Chondrocyte (in vitro differentiated cells): ENCODE data around the gene ZNF91. TPM values are rescaled to one million over a fixed set of nuclear protein-coding genes. Genes with fewer than 3 reads are reported as not detected.
"Not testable (repeated sequence)": the region's sequence is repeated elsewhere in the genome, so short reads cannot be mapped to it uniquely, and the experiment has no call there.

ENCODE experiments used
- DNase-seq: peaks from one replicate; pipeline ENCODE4 v3.0.0; 2021; ENCODE audit warnings: mixed read lengths, low spot score
- H3K27ac Mint-ChIP-seq: one replicate; pipeline ENCODE4 v1.8.0; 2021; ENCODE audit warnings: mild to moderate bottlenecking, moderate library complexity, mixed read lengths; ENCODE audit not compliant: unreplicated experiment
- H3K27me3 Mint-ChIP-seq: 2 replicates; pipeline ENCODE4 v1.8.0; 2021; ENCODE audit warnings: low read depth, mixed read lengths
- H3K36me3 Mint-ChIP-seq: 2 replicates; pipeline ENCODE4 v1.8.0; 2021; ENCODE audit warnings: low read depth, mixed read lengths
- H3K4me1 Mint-ChIP-seq: 2 replicates; pipeline ENCODE4 v1.8.0; 2021; ENCODE audit warnings: low read depth, mild to moderate bottlenecking, mixed read lengths
- H3K4me3 Mint-ChIP-seq: one replicate; pipeline ENCODE4 v1.8.0; 2021; ENCODE audit warnings: mild to moderate bottlenecking, moderate library complexity, mixed read lengths; ENCODE audit not compliant: unreplicated experiment
- H3K9me3 Mint-ChIP-seq: 2 replicates; pipeline ENCODE4 v1.8.0; 2021; ENCODE audit warnings: low read depth, mixed read lengths
- total RNA-seq: library from RNA; stranded (reverse); gene quantifications from 3 replicates; pipeline ENCODE4 v1.2.1, GENCODE V29; 2021
- TF ChIP-seq, protein P1 (sequence below): fragments of 200-600 bp; sonication (generic); IDR thresholded peaks from 2 replicates; pipeline ENCODE4 v1.5.0; 2021; ENCODE audit warnings: antibody characterized with exemption, mild to moderate bottlenecking, moderate library complexity

Gene ZNF91
- total RNA-seq, 1 donor from 2014 or later: 18.1 TPM

DNA sequence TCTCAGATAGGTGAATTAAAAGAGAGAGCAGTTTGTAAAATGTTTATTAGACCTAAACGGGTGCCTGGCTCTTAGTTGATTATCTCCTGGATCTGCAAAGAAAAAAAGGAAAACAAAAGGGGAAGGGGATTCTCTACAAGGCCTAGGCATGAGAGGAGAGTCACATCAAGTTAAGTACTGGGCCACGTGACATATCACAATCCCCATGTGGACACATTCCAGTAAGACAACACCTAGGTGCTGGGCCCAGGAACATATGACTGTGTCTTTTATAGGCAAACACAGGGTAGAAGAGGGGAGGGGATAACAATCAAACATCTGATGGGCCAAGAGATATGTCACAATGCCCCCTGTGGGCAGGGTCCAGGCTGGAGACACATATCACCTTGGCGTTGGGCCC is 4.2 kb upstream of the ZNF91 start:
- H3K27ac Mint-ChIP-seq: no peak overlapping the region

DNA sequence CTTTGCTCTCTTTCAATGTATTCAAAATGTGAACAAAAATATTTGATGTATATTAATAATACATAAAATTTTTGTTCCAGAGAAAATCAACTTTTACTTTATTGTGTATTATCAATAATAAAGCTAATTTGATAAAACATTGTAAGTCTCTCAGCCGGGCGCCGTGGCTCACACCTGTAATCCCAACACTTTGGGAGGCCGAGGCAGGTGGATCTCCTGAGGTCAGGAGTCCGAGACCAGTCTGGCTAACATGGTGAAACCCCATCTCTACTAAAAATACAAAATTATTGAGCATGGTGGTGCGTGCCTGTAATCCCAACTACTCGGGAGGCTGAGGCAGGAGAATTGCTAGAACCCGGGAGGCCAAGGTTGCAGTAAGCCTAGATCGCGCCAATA is 449 bp upstream of the ZNF91 start:
- peaks cover 31% of the 10 kb centered on the region for H3K4me1 Mint-ChIP-seq
- peak overlapping the region; percentile 100 for H3K27ac Mint-ChIP-seq
- H3K36me3 Mint-ChIP-seq, H3K9me3 Mint-ChIP-seq, H3K27me3 Mint-ChIP-seq, DNase-seq: not testable (repeated sequence)
- H3K4me3 Mint-ChIP-seq: peak overlapping the region; percentile 96

More for the DNA sequence above, 4.2 kb upstream of the ZNF91 start:
- Mint-ChIP-seq H3K9me3 (no peaks in the 10 kb centered on the region), H3K36me3 (no peaks in the 10 kb centered on the region), H3K27me3 (no peaks in the 10 kb centered on the region), H3K4me1 (no peaks in the 10 kb centered on the region), H3K4me3 (no peak overlapping the region)
- TF ChIP-seq, protein P1, sequence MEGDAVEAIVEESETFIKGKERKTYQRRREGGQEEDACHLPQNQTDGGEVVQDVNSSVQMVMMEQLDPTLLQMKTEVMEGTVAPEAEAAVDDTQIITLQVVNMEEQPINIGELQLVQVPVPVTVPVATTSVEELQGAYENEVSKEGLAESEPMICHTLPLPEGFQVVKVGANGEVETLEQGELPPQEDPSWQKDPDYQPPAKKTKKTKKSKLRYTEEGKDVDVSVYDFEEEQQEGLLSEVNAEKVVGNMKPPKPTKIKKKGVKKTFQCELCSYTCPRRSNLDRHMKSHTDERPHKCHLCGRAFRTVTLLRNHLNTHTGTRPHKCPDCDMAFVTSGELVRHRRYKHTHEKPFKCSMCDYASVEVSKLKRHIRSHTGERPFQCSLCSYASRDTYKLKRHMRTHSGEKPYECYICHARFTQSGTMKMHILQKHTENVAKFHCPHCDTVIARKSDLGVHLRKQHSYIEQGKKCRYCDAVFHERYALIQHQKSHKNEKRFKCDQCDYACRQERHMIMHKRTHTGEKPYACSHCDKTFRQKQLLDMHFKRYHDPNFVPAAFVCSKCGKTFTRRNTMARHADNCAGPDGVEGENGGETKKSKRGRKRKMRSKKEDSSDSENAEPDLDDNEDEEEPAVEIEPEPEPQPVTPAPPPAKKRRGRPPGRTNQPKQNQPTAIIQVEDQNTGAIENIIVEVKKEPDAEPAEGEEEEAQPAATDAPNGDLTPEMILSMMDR: no peak
- no peak for DNase-seq

DNA sequence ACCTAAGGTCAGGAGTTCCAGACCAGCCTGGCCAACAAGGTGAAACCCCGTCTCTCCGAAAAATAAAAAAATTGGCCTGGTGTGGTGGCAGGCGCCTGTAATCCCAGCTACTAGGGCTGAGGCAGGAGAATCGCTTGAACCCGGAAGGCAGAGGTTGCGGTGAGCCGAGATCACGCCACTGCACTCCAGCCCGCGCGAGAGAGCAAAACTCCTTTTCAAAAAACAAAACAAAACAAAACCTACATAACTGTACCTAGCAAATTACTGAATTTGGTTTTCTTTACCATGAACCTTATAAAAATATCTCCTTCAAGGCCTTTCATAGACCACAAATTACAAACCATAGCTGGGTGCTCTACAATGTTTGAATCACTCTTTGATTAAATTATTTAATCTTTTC is 760 bp downstream of the ZNF91 start:
- H3K36me3 Mint-ChIP-seq: peaks cover 13% of the 10 kb centered on the region
- H3K4me3 Mint-ChIP-seq: peak overlapping the region; percentile 96
- H3K27ac Mint-ChIP-seq: peak overlapping the region; percentile 100
- TF ChIP-seq, protein P1: no peak
- DNase-seq: no peak
- H3K9me3 Mint-ChIP-seq: no peaks in the 10 kb centered on the region
- no peaks in the 10 kb centered on the region for H3K27me3 Mint-ChIP-seq
- H3K4me1 Mint-ChIP-seq: peaks cover 36% of the 10 kb centered on the region

DNA sequence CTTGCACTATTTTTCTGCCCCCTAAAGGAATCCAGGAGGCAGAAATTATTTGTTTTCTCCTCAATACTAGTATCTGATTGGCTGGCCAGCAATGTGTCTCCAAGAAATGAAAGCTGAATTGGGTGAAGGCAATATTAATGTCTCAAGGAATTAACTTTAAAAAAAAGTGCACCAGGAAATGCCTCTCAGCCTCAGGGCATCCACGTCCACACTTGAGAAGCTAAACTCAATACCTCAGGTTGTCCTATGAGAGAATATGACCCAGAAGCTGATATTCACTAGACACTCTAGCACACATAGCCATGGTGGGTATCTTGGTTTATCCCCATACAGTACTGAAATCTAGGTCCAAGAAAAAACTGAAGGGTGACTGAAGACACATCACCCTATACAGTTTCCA is 2.1 kb downstream of the ZNF91 start:
- peak overlapping the region; percentile 49 for H3K27ac Mint-ChIP-seq
- peaks cover 20% of the 10 kb centered on the region for H3K36me3 Mint-ChIP-seq
- no peaks in the 10 kb centered on the region for H3K27me3 Mint-ChIP-seq
- no peak for DNase-seq
- peak overlapping the region; percentile 96 for H3K4me3 Mint-ChIP-seq
- peaks cover 41% of the 10 kb centered on the region for H3K4me1 Mint-ChIP-seq
- no peaks in the 10 kb centered on the region for H3K9me3 Mint-ChIP-seq
- TF ChIP-seq, protein P1: peak; percentile 24

DNA sequence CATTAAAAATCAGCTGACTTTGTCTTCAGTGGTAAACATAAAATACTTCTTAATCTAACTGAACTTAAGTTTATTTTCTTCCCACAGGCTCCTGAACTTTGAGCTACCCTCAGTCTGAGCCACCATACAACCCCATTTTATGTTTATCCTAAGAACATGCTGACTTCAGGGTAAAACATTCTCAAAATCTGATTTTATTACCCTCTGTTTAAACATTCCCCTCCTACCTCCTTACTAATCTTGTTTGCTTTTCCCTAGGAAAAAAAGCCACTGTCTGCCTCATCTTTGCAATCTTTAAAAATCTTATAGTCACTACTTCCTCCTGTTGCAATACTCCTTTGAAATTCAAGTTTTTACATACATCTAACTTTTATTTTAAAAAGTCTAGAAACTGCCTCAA is 4.0 kb downstream of the ZNF91 start:
- Mint-ChIP-seq H3K4me1 (peaks cover 41% of the 10 kb centered on the region), H3K36me3 (peaks cover 31% of the 10 kb centered on the region), H3K4me3 (no peak overlapping the region)

DNA sequence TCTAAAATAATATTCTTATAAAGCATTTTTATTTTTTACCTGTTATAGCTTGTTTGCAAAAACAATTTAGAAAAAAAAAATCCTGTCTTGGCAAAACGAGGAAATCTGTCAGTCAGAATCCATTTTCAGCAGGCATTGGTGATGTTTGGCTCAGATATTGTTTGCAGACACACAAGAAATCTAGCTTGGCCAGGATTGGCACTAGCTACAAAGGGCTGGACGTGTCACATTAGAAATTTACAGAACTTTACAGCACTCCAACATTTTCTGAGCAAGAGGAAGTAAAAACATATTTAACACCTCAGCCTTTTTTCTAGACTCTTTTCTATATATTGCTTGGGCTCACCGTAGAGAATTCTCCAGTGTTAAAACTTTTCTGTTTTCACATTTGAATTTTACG is 9.9 kb downstream of the ZNF91 start:
- Mint-ChIP-seq H3K4me1 (peaks cover 21% of the 10 kb centered on the region), H3K9me3 (peaks cover 34% of the 10 kb centered on the region), H3K4me3 (no peak overlapping the region)

More for the DNA sequence above, 4.0 kb downstream of the ZNF91 start:
- TF ChIP-seq, protein P1: no peak
- no peak for DNase-seq
- H3K27ac Mint-ChIP-seq: peak overlapping the region; percentile 4
- H3K27me3 Mint-ChIP-seq: no peaks in the 10 kb centered on the region
- H3K9me3 Mint-ChIP-seq: peaks cover 9% of the 10 kb centered on the region

More for the DNA sequence above, 9.9 kb downstream of the ZNF91 start:
- DNase-seq: no peak
- Mint-ChIP-seq H3K27me3 (no peaks in the 10 kb centered on the region), H3K36me3 (peaks cover 56% of the 10 kb centered on the region), H3K27ac (no peak overlapping the region)
- TF ChIP-seq, protein P1: no peak
